RWPE1 (cell line): ENCODE data around the gene LSM14B.
A peak's percentile ranks its signal among the peaks of the same experiment; 100 is the strongest.

Experiments
- CTCF ChIA-PET: fragments of 350-600 bp; sonication (Branson Sonifier 250); formaldehyde crosslinking; extraction: SDS; loops from one replicate; lab custom pipeline; 2021; lab: Yijun Ruan, JAX
- POLR2A ChIA-PET: fragments of 400-600 bp; formaldehyde crosslinking; extraction: SDS; loops from one replicate; lab custom pipeline; 2020; ENCODE audit warnings: antibody characterized with exemption; ENCODE audit not compliant: low non-redundant PET; lab: Yijun Ruan, JAX
- DNase-seq: peaks from one replicate; pipeline ENCODE4 v3.0.0; 2012; ENCODE audit warnings: low spot score
- H3K27ac ChIP-seq: fragments of 450-650 bp; 2 replicates; pipeline ENCODE4 v1.5.1; 2017
- TF ChIP-seq, protein P1 (sequence below): fragments of 450-650 bp; conservative IDR thresholded peaks from 2 replicates; pipeline ENCODE4 v1.5.1; 2017; ENCODE audit warnings: low read depth, mild to moderate bottlenecking

Gene LSM14B

GRCh38 chr20:62085206-62085605, 37.1 kb upstream of the LSM14B start:
- no peak overlapping the region for H3K27ac ChIP-seq
- DNase-seq = no peak
- ChIA-PET CTCF (no interaction called here), POLR2A (no interaction called here)
- TF ChIP-seq, protein P1, sequence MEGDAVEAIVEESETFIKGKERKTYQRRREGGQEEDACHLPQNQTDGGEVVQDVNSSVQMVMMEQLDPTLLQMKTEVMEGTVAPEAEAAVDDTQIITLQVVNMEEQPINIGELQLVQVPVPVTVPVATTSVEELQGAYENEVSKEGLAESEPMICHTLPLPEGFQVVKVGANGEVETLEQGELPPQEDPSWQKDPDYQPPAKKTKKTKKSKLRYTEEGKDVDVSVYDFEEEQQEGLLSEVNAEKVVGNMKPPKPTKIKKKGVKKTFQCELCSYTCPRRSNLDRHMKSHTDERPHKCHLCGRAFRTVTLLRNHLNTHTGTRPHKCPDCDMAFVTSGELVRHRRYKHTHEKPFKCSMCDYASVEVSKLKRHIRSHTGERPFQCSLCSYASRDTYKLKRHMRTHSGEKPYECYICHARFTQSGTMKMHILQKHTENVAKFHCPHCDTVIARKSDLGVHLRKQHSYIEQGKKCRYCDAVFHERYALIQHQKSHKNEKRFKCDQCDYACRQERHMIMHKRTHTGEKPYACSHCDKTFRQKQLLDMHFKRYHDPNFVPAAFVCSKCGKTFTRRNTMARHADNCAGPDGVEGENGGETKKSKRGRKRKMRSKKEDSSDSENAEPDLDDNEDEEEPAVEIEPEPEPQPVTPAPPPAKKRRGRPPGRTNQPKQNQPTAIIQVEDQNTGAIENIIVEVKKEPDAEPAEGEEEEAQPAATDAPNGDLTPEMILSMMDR = no peak

GRCh38 chr20:62087227-62087626, 35.0 kb upstream of the LSM14B start:
- TF ChIP-seq, protein P1 = no peak
- ChIA-PET POLR2A (no interaction called here), CTCF (interaction anchor here (0.7 kb wide), 1 partner anchor 396 kb away, joined by 3 read pairs; no protein-coding TSS in a partner anchor)
- no peak overlapping the region for H3K27ac ChIP-seq
- DNase-seq = peak; percentile 34

DNA sequence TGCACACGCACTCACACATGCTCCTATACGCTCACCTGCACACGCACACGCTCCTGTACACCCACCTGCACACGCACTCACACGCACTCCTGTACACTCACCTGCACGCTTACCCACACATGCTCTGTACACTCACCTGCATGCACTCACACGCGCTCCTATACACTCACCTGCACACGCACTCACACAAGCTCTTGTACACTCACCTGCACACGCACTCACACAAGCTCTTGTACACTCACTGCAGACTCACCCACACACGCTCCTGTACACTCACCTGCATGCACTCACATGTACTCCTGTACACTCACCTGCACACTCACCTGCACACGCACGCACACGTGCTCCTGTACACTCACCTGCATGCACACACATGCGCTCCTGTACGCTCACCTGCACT, 34.6 kb upstream of the LSM14B start:
- DNase-seq = no peak
- CTCF ChIA-PET = interaction anchor here (0.7 kb wide), 1 partner anchor 396 kb away, joined by 3 read pairs; no protein-coding TSS in a partner anchor
- POLR2A ChIA-PET = no interaction called here
- TF ChIP-seq, protein P1 = no peak
- H3K27ac ChIP-seq = no peak overlapping the region

DNA sequence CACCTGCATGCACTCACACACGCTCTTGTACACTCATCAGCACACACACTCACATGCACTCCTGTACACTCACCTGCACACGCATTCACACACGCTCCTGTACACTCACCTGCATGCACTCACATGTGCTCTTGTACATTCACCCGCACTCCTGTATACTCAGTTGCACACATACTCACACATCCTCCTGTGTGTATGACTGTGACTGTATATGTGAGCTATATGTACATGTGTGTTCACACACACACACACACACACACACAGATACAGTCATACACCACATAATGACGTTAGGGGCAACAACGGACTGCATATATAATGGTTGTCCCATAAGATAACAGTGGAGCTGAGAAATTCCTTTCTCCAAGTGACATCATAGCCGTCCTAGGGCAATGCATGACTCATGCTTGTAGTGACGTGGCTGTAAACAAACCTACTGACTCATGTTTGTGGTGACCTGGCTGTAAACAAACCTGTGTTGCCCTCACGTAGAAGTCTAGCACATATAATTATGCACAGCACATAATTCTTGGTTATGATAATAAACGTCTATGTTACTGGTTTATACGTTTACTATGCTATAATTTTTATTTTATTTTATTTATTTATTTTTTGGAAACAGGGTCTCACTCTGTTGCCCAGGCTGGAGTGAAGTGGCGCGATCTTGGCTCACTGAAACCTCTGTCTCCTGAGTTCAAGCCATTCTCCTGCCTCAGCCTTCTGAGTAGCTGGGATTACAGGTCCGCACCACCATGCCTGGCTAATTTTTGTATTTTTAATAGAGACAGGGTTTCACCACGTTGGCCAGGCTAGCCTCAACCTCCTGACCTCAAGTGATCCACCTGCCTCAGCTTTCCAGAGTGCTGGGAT, 33.8 kb upstream of the LSM14B start:
- H3K27ac ChIP-seq = no peak overlapping the region
- peak; percentile 97 for DNase-seq
- ChIA-PET CTCF (interaction anchor here (0.6 to 0.8 kb wide), 4 partner anchors 16 to 201 kb away, joined by 3 to 6 read pairs (median 4); no protein-coding TSS in a partner anchor), POLR2A (no interaction called here)
- TF ChIP-seq, protein P1 = no peak

GRCh38 chr20:62089393-62089792, 32.9 kb upstream of the LSM14B start:
- DNase-seq = no peak
- H3K27ac ChIP-seq = no peak overlapping the region
- TF ChIP-seq, protein P1 = no peak
- ChIA-PET POLR2A (interaction anchor here (0.7 kb wide), 1 partner anchor 101 kb away, joined by 3 read pairs; no protein-coding TSS in a partner anchor), CTCF (interaction anchor here (0.6 to 0.8 kb wide), 5 partner anchors 15 to 957 kb away, joined by 3 to 6 read pairs (median 3); no protein-coding TSS in a partner anchor)

GRCh38 chr20:62096421-62097380, 25.6 kb upstream of the LSM14B start:
- TF ChIP-seq, protein P1 = no peak
- no peak for DNase-seq
- POLR2A ChIA-PET = no interaction called here
- CTCF ChIA-PET = no interaction called here
- no peak overlapping the region for H3K27ac ChIP-seq
